CD1c-positive myeloid dendritic cell (primary cell): Measurements from ENCODE around the gene CYFIP1.

ENCODE experiments used
- DNase-seq: peaks from one replicate; pipeline ENCODE4 v3.0.0-alpha.2; 2016; ENCODE audit errors: extremely low spot score

Gene CYFIP1

GRCh38 chr15:22890296-22890695 lies 89.9 kb downstream of the CYFIP1 start:
- no peak for DNase-seq

GRCh38 chr15:22889146-22889818 lies 90.9 kb downstream of the CYFIP1 start:
- DNase-seq, result no peak

- peak; percentile 78 for DNase-seq
These were observed 91.9 kb downstream of the CYFIP1 start for GRCh38 chr15:22888120-22888859.

GRCh38 chr15:22887157-22887951 lies 92.8 kb downstream of the CYFIP1 start:
- peak; percentile 84 for DNase-seq

GRCh38 chr15:22885120-22885519 lies 95.0 kb downstream of the CYFIP1 start:
- no peak for DNase-seq

- no peak for DNase-seq
These were observed 95.8 kb downstream of the CYFIP1 start for GRCh38 chr15:22884344-22884743.

- DNase-seq, result no peak
These were observed 97.0 kb downstream of the CYFIP1 start for GRCh38 chr15:22883196-22883595.

GRCh38 chr15:22881739-22882440 lies 98.3 kb downstream of the CYFIP1 start:
- no peak for DNase-seq

- no peak for DNase-seq
These were observed 99.0 kb downstream of the CYFIP1 start for GRCh38 chr15:22880981-22881738.

GRCh38 chr15:22880068-22880980 lies 99.8 kb downstream of the CYFIP1 start:
- no peak for DNase-seq

GRCh38 chr15:22878103-22878502 lies 102.1 kb downstream of the CYFIP1 start:
- DNase-seq, result no peak

GRCh38 chr15:22877607-22878006 lies 102.6 kb downstream of the CYFIP1 start:
- DNase-seq, result no peak

GRCh38 chr15:22877117-22877516 lies 103.1 kb downstream of the CYFIP1 start:
- DNase-seq, result no peak

GRCh38 chr15:22874966-22875365 lies 105.2 kb downstream of the CYFIP1 start:
- DNase-seq, result no peak

GRCh38 chr15:22874256-22874655 lies 105.9 kb downstream of the CYFIP1 start:
- no peak for DNase-seq

GRCh38 chr15:22873841-22874240 lies 106.3 kb downstream of the CYFIP1 start:
- DNase-seq, result no peak

GRCh38 chr15:22872936-22873701 lies 107.0 kb downstream of the CYFIP1 start:
- DNase-seq, result no peak

GRCh38 chr15:22871481-22872086 lies 108.6 kb downstream of the CYFIP1 start:
- DNase-seq, result no peak

- no peak for DNase-seq
These were observed 109.3 kb downstream of the CYFIP1 start for GRCh38 chr15:22870865-22871264.
